Measurements from ENCODE around the gene MRPL4. TPM values are rescaled to one million over a fixed set of nuclear protein-coding genes. Genes with fewer than 3 reads are reported as not detected.

Gene MRPL4
- total and polyA plus RNA-seq, 2 of the 13 experiments (the other 11 are each of a cell fraction or from before 2014, with no cell fraction given) = 40.6 to 42.5 TPM

GRCh38 chr19:10270616-10271394, 18.8 kb downstream of the MRPL4 start, which contains the start of gene ICAM1 (continued):
- TF ChIP-seq ZNF275 (CRISPR knock-in tag; IDR thresholded peaks at IDR 0.05; ENCODE audit: borderline replicate concordance) (peak; percentile 72; the same call in 1 of the 2 replicates), SIX4 (CRISPR knock-in tag; IDR thresholded peaks at IDR 0.05) (no peak; the same call in 1 of the 2 replicates), ATF2 (CRISPR knock-in tag; IDR thresholded peaks at IDR 0.05) (peak; percentile 77), ZNF577 (CRISPR knock-in tag; IDR thresholded peaks at IDR 0.05; ENCODE audit: borderline replicate concordance, low read depth) (no peak), PHF20 (CRISPR knock-in tag; IDR thresholded peaks at IDR 0.05) (peak; percentile 72), ZNF205 (CRISPR knock-in tag; IDR thresholded peaks at IDR 0.05) (peak; percentile 64), ZFX (CRISPR knock-in tag; IDR thresholded peaks at IDR 0.05; ENCODE audit: low read depth) (peak; percentile 55; the same call in 1 of the 2 replicates), ZNF558 (CRISPR knock-in tag; IDR thresholded peaks at IDR 0.05; ENCODE audit: borderline replicate concordance) (peak; percentile 66; the same call in 1 of the 2 replicates), YY1 (IDR thresholded peaks at IDR 0.05; ENCODE audit: insufficient read depth, insufficient replicate concordance, low read depth, low read length) (no peak), NFRKB (IDR thresholded peaks at IDR 0.05) (no peak), BRD4 (CRISPR knock-in tag; IDR thresholded peaks at IDR 0.05) (peak; percentile 33; the same call in 1 of the 2 replicates), ZSCAN30 (CRISPR knock-in tag; IDR thresholded peaks at IDR 0.05) (peak; percentile 90), FOXJ3 (CRISPR knock-in tag; IDR thresholded peaks at IDR 0.05; ENCODE audit: borderline replicate concordance) (0 out of 2 replicates have a peak, but pooled peaks have one; percentile 43), HHEX (CRISPR knock-in tag; IDR thresholded peaks at IDR 0.05) (no peak), KLF11 (CRISPR knock-in tag; IDR thresholded peaks at IDR 0.05) (peak; percentile 52; the same call in 1 of the 2 replicates), ZNF468 (CRISPR knock-in tag; IDR thresholded peaks at IDR 0.05) (no peak), SNAI1 (CRISPR knock-in tag; IDR thresholded peaks at IDR 0.05; ENCODE audit: borderline replicate concordance) (peak; percentile 85), HMG20A (CRISPR knock-in tag; IDR thresholded peaks at IDR 0.05; ENCODE audit: borderline replicate concordance) (peak; percentile 69; the same call in 1 of the 2 replicates), MTA3 (CRISPR knock-in tag; IDR thresholded peaks at IDR 0.05) (no peak), MED1 (CRISPR knock-in tag; IDR thresholded peaks at IDR 0.05) (peak; percentile 92), ZNF280D (CRISPR knock-in tag; IDR thresholded peaks at IDR 0.05) (peak; percentile 90), ZNF10 (CRISPR knock-in tag; IDR thresholded peaks at IDR 0.05; ENCODE audit: borderline replicate concordance, low read depth) (no peak), ZSCAN20 (CRISPR knock-in tag; IDR thresholded peaks at IDR 0.05; ENCODE audit: borderline replicate concordance) (peak; percentile 97), ZNF703 (CRISPR knock-in tag; IDR thresholded peaks at IDR 0.05; ENCODE audit: borderline replicate concordance) (no peak)

All from HepG2 (cell line).